ENCODE measurements around the gene ATP11A. TPM values are rescaled to one million over a fixed set of nuclear protein-coding genes. Genes with fewer than 3 reads are reported as not detected.
"Not testable (repeated sequence)": the region's sequence is repeated elsewhere in the genome, so short reads cannot be mapped to it uniquely, and the experiment has no call there.

Gene ATP11A
- total RNA-seq, 1 donor from 2014 or later = 191 TPM

DNA sequence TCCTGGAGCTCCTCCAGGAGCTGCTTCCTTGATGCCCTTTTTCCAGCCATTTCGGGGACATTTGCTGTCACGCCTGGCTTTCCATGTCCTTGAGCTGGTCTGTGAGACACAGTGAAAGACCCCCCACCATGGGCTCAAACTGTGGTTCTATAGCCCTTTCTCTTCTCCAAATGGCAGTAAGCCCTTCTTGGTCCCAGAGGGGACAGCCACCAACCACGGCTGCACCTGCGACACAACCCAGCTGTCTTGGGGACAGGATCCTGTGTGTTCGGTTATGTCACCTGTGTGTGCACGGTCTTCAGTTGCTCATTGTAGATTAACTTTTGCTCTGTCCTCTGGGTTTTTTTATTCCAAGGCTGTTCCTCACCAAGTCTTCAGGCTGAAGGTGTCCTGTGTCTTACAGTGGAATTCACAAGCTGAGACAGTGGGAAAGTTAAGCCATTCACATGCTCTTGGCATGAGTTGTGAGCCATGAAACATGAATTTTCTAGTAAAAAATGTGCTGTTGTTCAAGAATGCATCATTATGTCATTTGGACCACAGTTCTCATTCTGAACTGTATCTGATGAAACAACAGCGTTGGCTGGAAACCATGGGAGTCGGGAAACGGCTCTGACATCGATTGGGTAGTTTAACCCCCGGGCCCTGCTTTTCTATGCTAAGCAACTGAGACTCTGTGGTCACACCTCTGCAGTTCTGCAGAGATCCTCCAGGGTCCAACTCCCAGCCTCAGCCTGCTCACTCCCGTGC lies 149.7 kb downstream of the ATP11A start:
- DNase-seq (ENCODE audit: low spot score) = no peak

DNA sequence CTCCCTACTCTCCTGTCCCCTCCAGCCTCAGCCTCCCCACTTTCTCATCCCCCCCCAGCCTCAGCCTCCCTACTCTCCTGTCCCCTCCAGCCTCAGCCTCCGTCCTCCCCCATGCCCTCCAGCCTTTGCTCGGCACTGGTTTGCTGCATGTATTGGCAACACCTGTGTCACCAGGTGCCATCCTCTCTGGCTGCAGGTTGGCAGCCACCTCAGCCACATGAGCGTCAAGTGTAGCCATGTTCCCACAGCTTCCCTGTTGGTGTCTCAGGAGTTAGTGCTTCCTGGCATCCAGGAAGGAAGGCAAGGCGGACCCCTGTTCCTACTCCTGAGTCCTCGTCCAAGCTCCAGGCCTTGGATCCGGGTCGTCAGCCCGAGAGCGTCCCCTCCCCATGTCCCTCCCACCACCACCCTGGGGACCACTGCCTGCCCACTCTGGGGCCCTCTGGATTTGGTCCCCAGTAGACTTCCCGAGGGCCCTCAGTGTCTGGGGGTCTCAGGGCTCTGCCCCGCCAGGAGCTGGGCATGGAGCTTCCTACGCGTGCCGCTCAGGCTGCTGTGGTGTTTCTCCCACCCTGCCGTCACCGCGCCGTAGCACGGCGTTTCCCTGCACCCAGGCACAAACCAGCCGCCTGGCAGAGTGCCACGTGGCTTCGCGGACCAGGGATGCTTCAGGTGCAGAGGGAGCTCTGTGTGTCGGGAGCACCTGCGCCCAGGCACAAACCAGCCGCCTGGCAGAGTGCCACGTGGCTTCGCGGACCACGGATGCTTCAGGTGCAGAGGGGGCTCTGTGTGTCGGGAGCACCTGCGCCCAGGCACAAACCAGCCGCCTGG lies 150.8 kb downstream of the ATP11A start:
- no peak for DNase-seq (ENCODE audit: low spot score)

DNA sequence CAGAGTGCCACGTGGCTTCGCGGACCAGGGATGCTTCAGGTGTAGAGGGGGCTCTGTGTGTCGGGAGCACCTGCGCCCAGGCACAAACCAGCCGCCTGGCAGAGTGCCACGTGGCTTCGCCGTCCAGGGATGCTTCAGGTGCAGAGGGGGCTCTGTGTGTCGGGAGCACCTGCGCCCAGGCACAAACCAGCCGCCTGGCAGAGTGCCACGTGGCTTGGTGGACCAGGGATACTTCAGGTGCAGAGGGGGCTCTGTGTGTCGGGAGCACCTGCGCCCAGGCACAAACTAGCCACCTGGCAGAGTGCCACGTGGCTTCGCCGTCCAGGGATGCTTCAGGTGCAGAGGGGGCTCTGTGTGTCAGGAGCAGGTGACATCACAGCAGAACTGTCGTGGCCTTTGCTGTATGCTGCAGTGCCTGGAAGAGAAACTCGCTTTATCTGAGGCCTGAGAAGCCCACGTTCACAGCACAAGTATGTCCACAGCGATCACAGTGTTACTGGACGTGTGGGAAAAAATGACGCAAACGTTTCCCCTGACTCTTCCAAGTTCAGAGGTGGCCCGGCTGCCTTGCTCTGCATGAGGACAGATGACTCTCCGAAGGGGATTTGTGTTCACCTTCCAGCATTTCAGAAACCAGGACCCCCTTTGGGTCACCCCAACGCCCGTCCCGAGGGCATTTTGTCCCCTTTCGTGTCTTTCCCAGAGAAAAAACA lies 151.6 kb downstream of the ATP11A start:
- not testable (repeated sequence) for DNase-seq (ENCODE audit: low spot score)

DNA sequence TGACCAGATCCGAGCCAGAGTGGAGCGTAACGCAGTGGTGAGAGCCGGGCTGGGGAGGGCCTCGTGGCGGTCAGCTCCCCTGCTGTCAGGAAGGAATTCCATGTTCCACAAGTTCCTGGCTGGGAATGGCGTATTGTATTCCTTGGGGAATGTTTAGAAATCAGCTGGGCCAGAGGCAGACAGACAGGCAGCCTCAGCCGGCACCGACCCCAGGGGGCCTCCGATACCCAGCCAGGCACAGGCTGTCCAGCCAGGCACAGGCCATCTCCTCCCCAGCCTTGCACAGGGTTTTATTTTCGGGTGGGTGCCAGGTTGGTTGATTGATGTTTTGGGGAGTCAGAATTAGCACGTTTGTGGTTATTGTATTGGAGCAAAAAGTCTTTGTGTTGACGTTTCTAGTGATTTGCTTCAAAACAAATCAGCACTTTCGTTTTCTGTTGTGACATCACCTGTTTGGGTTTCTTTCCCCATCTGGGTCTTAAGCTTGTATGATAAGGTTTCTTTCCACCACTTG lies 152.6 kb downstream of the ATP11A start:
- DNase-seq (ENCODE audit: low spot score) = no peak

DNA sequence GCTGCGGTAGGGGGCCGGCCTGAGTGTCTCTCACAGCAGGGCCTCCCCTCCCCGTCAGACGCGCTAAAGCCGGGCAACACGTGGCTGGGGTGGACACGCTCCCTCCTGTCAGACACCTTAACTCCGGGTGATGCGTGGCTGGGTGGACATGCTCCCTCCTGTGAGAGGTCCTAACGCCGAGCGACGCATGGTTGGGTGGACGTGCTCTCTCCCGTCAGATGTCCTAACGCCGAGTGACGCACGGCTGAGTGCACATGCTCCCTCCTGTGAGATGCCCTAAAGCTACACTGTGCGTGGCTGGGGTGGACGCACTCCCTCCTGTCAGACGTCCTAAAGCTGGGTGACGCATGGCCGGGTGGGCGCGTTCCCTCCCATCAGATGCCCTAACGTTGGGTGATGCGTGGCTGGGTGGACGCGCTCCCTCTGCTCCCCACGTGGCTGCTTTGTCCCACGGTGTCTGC lies 153.1 kb downstream of the ATP11A start:
- no peak for DNase-seq (ENCODE audit: low spot score)

DNA sequence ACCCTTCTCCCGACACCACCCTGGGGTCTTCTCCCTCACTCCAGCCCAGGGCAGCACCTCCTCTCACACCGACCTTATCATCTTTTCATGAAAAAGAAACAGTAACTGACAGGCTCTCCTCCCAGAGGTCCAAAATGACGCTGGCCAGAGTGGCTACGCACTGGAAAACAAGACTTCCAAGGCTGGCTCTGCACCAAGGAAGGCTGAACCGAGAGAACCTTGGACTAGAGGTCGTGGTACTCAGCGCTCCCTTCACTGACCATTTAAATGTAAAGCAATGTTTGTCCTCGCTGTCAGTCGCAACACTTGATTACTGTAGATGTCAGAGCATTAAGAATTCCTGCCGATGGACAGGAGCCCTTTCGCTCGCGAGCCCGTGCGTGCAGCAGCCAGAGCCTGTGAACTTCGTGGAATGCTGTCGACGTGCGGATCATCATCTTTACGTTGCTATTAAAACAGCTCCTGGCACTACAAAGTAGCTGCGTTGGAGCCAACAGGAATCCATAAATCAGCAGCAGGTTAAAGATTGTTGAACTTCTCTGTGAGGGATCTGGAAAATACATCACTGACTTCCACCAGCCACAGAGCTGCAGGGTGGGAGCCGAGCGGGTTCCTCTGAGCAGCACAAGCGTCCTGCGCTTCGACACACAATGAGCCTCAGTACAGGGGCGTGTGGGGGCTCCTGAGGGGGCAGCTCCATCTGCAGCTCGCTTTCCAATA lies 153.7 kb downstream of the ATP11A start:
- DNase-seq (ENCODE audit: low spot score) = no peak

DNA sequence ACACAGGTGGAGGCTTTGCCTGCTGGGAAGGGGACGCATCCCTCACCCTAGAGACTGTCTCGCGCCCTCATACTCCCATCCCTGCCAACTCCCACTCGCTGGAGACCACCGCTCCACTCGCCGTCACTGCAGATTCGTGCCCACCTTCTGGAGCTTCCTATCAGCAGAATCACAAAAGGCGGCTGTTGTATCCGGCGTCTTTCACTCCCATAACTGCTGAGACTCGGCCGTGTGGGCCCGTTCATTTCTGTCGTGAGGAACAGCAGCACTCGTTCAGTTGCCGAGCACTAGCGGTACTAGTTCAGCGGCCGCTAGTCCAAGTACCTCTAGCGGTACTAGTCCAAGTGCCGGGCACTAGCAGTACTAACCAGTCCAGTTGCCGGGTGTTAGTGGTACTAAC lies 154.6 kb downstream of the ATP11A start:
- DNase-seq (ENCODE audit: low spot score) = no peak

DNA sequence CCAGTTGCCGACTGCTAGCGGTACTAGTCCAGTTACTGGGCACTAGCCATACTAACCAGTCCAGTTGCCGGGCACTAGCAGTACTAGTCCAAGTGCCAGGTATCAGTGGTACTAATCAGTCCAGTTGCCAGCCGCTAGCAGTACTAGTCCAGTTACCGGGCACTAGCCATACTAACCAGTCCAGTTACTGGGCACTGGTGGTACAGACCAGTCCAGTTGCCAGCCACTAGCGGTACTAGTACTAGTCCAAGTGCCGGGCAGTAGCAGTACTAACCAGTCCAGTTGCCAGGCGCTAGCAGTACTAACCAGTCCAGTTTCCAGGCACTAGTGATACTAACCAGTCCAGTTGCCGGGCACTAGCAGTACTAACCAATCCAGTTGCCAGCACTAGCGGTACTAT lies 155.0 kb downstream of the ATP11A start:
- DNase-seq (ENCODE audit: low spot score) = no peak

DNA sequence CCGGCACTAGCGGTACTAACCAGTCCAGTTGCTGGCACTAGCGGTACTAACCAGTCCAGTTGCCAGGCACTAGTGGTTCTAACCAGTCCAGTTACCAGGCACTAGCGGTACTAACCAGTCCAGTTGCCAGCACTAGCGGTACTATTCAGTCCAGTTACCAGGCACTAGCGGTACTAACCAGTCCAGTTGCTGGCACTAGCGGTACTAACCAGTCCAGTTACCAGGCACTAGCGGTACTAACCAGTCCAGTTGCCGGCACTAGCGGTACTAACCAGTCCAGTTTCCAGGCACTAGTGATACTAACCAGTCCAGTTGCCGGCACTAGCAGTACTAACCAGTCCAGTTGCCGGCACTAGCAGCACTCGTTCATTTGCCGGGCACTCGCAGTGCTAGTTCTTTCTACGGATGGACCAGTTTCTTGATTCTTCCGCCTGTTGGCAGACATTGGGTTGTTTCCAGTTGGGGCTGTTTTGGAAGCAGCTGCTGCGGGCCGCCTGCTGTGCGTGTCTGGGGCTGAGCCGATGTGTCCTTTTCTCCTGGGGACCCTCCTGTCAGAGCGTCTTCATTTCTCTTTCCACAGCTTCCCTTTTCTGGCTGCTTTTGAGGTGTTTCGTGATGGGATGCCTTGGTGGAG lies 155.8 kb downstream of the ATP11A start:
- DNase-seq (ENCODE audit: low spot score) = no peak

DNA sequence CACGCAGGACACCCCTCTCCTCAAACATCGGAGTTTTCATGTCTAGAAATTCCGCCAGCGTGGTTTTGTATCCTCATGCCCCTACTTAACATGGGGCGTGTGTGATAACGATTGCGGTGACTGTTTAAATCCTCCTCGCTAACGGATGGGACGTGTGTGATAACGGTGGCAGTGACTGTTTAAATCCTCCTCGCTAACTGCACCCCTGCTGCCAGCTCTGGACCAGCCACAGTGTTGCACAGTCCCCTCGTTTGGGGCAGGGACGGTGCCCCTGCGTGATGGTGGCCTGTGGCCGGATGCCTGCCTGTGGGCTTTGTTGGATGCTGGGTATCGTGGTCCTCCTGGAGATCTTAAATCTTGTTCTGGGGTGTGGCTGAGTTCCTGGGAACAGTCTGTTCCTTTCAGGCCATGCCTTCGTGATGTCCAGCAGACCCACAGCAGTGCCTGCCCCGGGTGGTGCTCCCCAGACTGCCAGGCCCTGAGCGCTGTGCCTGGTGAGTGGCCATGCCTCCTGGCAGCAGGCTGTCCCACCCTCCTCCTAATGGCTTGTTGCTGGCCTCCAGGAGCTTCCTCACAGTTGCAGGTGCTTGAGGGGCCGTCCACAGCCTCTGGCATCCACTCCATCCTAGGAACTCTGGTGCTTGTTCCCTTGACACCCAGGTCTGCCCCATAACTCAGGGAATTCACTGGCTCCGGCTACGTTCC lies 156.7 kb downstream of the ATP11A start:
- no peak for DNase-seq (ENCODE audit: low spot score)

DNA sequence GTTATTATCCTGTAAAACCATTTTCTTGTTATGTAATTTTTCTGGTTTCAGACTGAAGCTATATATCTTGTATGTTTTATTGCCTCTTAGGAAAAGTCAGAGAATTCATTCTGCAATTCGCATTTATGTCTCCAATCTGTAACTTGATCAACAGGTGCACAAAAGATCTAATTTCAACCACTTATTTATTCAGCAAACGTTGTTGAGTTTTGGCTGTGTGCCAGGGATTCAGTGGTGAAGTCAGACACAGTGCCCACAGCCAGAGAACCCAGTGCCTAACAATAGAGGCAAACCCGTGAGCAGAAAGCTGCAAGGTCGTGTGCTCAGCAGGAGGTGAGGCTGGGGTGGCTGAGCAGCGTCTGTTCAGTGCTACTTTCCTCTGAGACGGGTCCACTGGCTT lies 159.7 kb downstream of the ATP11A start:
- DNase-seq (ENCODE audit: low spot score) = no peak

DNA sequence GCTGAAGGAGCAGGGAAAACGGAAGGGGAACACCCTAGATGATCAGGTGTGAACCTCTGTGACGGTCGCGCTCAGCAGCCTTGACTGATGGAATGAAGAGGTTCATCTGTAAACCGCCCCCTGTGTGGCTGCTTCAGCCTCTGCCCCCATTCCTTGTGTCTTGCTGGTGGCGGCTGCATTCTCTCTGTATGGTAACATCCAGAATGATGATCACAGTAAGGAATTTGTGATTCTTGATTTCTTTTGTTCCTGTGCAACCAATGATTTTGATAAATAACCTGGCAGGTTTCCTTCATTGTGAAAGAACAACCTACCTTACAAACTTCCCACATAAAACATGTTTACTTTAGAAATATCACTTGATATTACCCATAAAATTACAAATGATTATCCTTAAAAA lies 160.4 kb downstream of the ATP11A start:
- no peak for DNase-seq (ENCODE audit: low spot score)

DNA sequence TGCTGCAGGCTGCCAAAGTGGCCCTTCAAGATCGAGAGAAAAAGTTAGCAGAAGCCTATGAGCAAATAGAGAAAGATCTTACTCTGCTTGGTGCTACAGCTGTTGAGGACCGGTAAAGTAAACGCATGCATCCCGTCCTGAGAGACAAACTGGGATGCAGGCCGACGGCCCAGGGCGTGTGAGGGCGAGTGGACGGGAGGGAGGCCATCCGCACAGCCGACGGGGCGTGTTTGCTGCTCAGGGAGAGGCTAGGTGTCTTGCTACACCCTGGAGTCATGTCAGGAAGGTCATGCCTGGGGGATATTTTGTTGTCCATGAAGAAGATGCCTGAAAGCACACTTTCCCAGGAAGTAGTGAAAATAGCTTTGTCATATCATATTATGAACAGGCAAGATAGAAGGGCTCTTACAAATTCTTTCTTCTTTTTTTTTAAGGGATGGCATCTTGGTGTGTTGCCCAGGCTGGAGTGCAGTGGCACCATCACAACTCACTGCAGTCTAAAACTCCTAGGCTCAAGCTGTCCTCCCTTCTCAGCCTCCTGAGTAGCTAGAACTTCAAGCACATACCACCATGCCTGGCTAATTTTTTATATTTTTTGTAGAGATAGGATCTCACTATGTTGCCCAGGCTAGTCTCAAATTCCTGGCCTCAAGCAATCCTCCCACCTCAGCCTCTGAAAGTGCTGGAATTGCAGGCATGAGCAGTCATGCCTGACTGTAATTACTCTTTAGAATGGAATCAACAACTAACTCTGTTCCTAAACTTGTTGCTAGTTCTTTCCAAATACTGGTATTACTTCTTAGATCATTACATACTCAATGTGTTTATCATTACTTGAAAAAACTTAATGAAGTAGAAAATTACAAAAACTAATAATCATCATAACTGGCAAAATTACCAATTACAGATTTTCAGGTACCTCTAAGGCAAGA lies 161.5 kb downstream of the ATP11A start:
- no peak for DNase-seq (ENCODE audit: low spot score)

DNA sequence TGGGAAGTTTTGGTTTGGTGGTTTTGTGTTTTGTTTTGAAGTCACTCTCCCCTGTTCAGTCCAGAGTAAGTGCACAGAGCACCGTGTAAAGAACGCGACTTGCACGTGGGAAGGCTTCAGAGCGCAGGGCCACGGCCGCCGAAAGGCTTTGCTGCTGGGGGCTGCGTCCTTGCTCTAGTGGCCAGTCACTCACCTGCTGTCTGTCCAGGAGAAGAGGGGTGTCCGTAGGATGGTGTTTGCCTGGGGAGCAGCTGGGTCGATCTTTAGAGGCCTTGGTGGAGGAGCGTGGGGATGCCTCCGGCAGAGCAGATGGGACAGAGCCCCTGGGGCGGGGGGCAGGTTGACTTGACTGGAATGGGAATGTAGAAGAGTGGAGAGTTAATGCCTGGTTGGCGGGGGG lies 162.6 kb downstream of the ATP11A start:
- no peak for DNase-seq (ENCODE audit: low spot score)

DNA sequence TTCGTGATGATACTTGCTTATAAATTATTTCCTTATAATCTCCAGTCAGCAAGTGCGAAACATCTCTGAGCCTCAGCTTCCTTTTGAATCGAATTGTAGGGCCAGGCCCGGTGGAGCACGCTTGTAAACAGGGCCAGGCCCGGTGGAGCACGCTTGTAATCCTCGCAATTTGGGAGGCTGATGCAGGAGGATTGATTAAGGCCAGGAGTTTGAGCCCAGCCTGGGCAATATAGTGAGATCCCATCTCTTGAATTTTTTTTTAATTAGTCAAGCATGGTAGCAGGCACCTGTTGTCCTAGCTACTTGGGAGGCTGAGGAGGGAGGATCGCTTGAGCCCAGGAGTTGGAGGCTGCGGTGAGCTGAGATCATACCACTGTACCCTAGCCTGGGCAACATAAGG lies 163.0 kb downstream of the ATP11A start:
- DNase-seq (ENCODE audit: low spot score) = no peak

DNA sequence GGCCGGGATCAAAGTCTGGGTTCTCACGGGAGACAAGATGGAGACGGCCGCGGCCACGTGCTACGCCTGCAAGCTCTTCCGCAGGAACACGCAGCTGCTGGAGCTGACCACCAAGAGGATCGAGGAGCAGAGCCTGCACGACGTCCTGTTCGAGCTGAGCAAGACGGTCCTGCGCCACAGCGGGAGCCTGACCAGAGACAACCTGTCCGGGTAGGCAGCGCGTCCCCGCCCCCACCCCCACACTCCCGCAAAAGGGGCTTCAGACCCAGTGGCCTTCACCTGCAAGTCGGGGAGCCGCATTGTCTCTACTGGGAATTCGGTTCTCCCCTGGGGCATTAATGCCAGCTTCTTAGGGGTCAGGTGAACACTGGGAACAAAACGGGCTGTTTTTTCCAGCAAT lies 164.5 kb downstream of the ATP11A start:
- no peak for DNase-seq (ENCODE audit: low spot score)

DNA sequence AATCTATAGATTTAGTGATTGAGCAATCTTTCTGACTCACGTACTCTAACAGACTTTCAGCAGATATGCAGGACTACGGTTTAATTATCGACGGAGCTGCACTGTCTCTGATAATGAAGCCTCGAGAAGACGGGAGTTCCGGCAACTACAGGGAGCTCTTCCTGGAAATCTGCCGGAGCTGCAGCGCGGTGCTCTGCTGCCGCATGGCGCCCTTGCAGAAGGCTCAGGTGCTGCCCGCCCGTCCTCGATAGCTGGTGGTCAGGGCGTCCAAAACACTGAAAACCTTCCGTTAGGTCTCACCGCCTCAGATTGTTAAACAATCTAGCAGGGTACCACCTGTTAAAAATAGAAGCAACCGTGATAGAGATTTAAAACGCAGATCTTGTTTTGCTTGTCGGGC lies 166.0 kb downstream of the ATP11A start:
- DNase-seq (ENCODE audit: low spot score) = peak; percentile 48

DNA sequence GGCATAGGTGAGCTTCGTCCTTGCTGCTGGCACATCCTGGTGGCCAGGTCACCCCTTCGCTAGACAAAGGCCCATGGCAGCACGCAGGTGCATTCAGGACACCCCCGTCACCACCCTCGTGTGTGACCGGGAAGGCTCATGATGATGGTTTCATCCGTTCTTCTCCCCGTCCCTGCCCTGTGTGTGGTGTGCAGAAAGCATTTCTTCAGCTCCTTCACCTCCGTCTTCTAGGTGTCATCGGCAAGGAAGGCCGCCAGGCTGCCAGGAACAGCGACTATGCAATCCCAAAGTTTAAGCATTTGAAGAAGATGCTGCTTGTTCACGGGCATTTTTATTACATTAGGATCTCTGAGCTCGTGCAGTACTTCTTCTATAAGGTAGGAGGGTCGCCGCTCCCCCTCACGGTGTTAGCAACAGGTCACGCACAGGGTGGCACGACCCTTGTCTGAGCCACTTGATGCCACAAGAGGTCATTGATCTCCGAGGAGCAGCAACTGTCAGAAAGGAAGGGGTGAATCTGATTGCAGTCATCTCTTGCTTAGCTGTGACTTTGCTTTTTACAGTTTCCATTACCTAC lies 168.2 kb downstream of the ATP11A start:
- no peak for DNase-seq (ENCODE audit: low spot score)
